PFSK-1 (cell line): Measurements from ENCODE around the gene KCNQ1.

Experiments used
- POLR2AphosphoS5 ChIP-seq: IDR thresholded peaks from 2 replicates; pipeline ENCODE4 v1.6.1; 2012; ENCODE audit warnings: low read depth, mild to moderate bottlenecking, control low read depth, low read length, moderate library complexity
- REST ChIP-seq, 2 experiments: IDR thresholded peaks; 2 replicates each; pipeline versions ENCODE4 v1.6.1 to v1.8.0; 2011 to 2012; ENCODE audit warnings: low read depth in 2 of 2, low read length in 2 of 2, control low read depth in 1 of 2, inconsistent platforms in 1 of 2, mild to moderate bottlenecking in 1 of 2, moderate library complexity in 1 of 2; ENCODE audit not compliant: insufficient read depth in 1 of 2
- SIN3A ChIP-seq: IDR thresholded peaks from 2 replicates; pipeline ENCODE4 v1.6.1; 2012; ENCODE audit warnings: mild to moderate bottlenecking, low read length, moderate library complexity, borderline replicate concordance; ENCODE audit not compliant: insufficient read depth
- TAF1 ChIP-seq: IDR thresholded peaks from 2 replicates; pipeline ENCODE4 v1.6.1; 2012; ENCODE audit warnings: low read length, control low read depth, borderline replicate concordance; ENCODE audit not compliant: insufficient read depth

DNA sequence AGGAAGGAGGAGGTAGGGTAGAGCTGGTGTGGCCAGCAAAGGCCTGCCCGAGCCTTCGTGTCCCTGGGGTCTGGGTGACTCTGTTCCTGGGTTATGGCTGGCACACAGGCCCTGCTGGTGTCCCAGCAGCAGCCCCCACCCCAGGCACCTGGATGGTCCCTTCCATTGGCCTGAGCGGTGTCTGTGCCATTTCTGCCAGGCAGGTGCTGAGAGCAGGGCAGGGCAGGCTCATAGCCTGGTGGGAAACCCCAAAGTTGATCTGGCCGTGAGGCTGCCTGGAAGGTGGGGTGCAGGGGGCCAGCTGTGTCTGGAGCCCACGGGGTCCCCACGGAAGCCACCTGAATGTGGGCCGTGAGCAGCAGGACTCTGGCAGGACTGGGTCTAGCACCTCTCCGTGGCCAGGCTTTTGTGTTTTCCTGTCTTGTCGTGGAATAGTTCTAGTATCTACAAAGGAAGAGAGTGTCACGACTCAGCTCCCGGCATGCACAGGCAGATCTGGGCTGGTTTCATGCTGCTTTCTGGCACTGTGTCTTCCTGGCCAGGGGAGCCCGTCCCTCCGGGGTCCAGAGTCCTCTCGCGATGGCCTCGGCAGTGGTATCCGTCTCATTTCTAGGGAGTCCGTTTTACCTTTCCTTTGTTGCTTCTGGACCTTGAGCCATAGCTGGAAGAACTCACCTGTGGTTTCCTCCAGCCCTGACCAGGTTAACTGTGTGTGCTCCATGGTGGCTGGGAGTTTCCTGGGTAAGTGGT is 83.7 kb downstream of the KCNQ1 start:
- no peak for TF ChIP-seq REST (IDR thresholded peaks at IDR 0.05; ENCODE audit: insufficient read depth in 1 of 2, low read depth in 2 of 2, low read length in 2 of 2)
- TF ChIP-seq TAF1: no peak
- no peak for TF ChIP-seq POLR2AphosphoS5
- TF ChIP-seq SIN3A: no peak
